A549 treated with CORT108297 at 1 μM for 4 hours (cell line): Measurements from ENCODE around the gene F10. TPM values are rescaled to one million over a fixed set of nuclear protein-coding genes. Genes with fewer than 3 reads are reported as not detected.

Experiments
- total RNA-seq: library from RNA; stranded (reverse); fragments of 200-300 nt; extraction: Qiagen RNA extraction; gene quantifications from 5 replicates; pipeline ENCODE4 v1.2.3, GENCODE V29; 2022

Gene F10
- total RNA-seq = not detected in 5 replicates

GRCh38 chr13:113122550-113123225, at the start of gene F10:
F10 (plus strand) TSS chr13:113122799; CDS start chr13:113122856, 57 bp downstream.

DNA sequence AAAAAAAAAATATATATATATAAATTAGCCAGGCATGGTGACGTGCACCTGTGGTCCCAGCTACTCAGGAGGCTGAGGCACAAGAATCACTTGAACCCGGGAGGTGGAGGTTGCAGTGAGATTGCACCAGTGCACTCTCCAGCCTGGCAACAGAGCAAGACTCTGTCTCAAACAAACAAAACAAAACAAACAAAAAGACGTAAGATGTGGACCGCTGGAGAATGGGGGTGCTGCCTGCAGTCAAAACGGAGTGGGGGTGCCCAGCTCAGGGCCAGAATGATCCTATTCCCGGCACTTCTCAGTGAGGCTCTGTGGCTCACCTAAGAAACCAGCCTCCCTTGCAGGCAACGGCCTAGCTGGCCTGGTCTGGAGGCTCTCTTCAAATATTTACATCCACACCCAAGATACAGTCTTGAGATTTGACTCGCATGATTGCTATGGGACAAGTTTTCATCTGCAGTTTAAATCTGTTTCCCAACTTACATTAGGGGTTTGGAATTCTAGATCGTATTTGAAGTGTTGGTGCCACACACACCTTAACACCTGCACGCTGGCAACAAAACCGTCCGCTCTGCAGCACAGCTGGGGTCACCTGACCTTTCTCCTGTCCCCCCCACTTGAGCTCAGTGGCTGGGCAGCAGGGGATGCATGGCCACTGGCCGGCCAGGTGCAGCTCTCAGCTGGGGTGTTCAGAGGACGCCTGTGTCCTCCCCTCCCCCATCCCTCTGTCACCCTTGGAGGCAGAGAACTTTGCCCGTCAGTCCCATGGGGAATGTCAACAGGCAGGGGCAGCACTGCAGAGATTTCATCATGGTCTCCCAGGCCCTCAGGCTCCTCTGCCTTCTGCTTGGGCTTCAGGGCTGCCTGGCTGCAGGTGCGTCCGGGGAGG, 17.3 kb upstream of the F10 start, which contains the start of gene F7:
TSS of gene F7 (plus strand) at position 760 of the 889 bp plus-strand sequence. CDS start at position 811, 51 bp downstream.

GRCh38 chr13:113157929-113158747, 35.5 kb downstream of the F10 start, which contains the start of gene PROZ:
PROZ (plus strand) TSS chr13:113158648; CDS start chr13:113158661, 13 bp downstream.

Other genes starting within 250 kb of the F10 start
- gene MCF2L, start 153.6 kb upstream of the F10 start, total RNA-seq = 0.27 to 0.61 TPM (median 0.37 TPM) in 5 replicates
- gene F7, start 17.0 kb upstream of the F10 start, total RNA-seq = 0.07 to 0.15 TPM (median 0.10 TPM) in 4 of 5 replicates, not detected in the other
- not detected in 5 replicates for gene PROZ, start 35.8 kb downstream of the F10 start, total RNA-seq
- gene PCID2, start 85.9 kb downstream of the F10 start, total RNA-seq = 39.3 to 44.6 TPM (median 43.1 TPM) in 5 replicates
- 52.0 to 57.4 TPM (median 55.5 TPM) in 5 replicates for gene CUL4A, start 86.8 kb downstream of the F10 start, total RNA-seq
- gene LAMP1, start 174.4 kb downstream of the F10 start, total RNA-seq = 72.2 to 95.3 TPM (median 89.7 TPM) in 5 replicates
- gene GRTP1, start 241.3 kb downstream of the F10 start, total RNA-seq = 1.2 to 2.1 TPM (median 1.8 TPM) in 5 replicates